ENCODE data around the gene XXYLT1.

XXYLT1 gene

DNA sequence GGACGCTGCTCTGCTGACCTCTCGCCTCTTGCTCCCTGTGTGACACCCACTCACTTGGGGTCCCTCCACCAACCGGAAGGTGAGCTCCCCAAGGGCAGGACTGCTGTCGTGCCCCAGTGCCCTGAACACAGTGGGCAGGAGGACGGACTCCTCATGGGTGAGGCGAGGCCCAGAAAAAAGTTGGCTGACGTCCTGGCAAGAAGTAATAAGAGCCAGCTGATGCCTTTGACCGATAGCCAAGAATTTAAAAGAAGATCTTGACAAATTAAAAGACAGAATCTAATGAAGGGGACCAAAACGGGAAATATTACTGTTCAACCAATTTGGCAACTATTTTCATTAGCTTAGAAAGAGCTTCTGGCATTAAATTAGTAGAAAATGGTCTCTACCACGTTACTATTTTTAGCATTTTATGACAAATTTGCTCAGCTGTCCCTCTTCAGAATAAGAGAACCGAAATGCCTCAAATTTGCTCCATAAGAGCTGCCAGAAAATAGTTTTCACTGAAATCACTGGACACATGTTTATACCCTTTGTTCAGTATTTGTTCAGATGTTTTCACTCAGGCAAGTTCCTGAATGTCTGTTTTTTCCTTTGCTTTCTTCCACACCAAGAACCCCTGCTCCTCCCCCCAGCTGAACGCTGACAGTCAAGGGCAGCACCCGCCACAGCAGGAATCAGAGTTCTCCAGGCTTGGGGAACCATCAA lies 60.5 kb downstream of the XXYLT1 start:
- TF ChIP-seq, protein P1, sequence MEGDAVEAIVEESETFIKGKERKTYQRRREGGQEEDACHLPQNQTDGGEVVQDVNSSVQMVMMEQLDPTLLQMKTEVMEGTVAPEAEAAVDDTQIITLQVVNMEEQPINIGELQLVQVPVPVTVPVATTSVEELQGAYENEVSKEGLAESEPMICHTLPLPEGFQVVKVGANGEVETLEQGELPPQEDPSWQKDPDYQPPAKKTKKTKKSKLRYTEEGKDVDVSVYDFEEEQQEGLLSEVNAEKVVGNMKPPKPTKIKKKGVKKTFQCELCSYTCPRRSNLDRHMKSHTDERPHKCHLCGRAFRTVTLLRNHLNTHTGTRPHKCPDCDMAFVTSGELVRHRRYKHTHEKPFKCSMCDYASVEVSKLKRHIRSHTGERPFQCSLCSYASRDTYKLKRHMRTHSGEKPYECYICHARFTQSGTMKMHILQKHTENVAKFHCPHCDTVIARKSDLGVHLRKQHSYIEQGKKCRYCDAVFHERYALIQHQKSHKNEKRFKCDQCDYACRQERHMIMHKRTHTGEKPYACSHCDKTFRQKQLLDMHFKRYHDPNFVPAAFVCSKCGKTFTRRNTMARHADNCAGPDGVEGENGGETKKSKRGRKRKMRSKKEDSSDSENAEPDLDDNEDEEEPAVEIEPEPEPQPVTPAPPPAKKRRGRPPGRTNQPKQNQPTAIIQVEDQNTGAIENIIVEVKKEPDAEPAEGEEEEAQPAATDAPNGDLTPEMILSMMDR (IDR thresholded peaks at IDR 0.05; ENCODE audit: insufficient read depth, low read depth, low read length, missing control alignments), result no peak
- H3K4me3 ChIP-seq (ENCODE audit: low read length), result no peak overlapping the region
- DNase-seq (ENCODE audit: low read depth), result no peak

DNA sequence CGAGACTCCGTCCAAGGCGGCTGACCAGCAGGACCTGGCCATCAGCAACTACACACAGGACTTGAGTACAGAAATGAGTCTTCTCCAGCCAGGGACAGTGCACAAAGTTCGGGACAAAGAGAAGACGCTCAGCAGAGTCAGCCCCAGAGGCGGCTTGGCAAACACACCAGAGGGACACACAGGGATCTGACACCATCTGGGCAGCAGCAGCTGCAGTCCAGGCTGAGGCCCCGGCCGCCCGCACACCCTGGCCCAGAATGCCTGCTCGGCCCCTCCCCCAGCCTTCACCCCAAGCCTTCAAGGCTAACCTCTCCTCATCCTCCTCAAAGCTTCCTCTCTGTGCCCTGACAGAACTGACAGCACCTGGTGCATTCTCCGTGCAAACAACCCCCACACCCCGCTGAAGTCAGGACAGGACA lies 61.1 kb downstream of the XXYLT1 start:
- no peak for DNase-seq (ENCODE audit: low read depth)
- H3K4me3 ChIP-seq (ENCODE audit: low read length), result no peak overlapping the region
- TF ChIP-seq, protein P1 (IDR thresholded peaks at IDR 0.05; ENCODE audit: insufficient read depth, low read depth, low read length, missing control alignments), result no peak

DNA sequence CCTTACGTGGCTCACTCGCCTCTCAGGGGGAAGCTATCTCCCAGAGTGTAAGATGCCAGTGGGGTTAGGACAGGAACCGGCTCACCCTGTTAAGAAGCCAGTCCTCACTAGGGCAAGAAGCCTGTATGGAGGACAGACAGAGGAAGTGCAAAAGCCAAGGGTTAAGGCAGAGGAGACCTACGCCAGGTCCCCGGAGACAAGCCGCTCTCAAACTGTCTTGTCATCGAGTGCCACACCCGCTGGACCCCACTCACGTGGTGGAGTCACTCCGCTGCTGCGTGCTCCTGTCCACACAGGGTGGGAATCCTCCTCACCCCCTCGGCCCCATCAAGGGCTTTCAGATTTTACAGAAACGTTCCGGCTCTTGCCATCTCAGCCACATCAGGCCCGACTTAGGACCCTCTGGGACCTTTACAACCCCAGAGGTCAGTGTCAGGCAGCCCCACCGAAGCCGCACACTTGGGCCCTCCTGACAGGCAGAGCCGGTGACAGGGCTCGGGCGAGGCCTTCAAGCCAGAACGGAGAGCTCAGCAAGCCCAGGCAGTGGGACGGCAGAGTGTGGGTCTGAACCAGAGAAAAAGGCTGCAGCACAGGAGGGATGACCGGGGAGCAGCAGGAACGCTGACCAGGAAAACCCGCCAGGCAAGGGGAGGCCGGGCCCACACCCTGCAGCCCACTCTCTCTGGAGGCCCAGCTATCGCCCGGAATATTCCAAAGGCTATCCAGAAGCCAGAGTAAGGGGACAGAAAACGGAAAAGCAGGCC lies 61.7 kb downstream of the XXYLT1 start:
- H3K4me3 ChIP-seq (ENCODE audit: low read length), result no peak overlapping the region
- DNase-seq (ENCODE audit: low read depth), result peak; percentile 27
- TF ChIP-seq, protein P1 (IDR thresholded peaks at IDR 0.05; ENCODE audit: insufficient read depth, low read depth, low read length, missing control alignments), result no peak

DNA sequence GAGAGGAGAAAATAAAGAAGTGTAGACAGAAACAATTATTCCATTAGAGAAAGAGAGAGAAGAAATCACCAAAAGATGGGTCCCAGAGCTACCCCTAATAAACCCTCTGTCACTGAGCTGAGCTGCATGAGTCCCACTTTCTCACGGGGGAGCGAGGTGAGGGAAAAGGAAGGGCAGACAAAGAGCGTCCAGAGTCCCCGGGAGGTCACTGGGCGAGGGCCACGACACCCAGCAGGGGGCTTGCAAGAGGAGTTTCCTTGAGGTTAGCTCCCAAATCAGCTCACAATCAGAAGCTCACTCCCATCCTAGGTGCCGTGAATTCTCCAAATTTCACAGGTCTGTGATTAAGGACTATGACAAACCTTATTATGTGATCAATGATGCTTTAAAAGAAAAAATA lies 62.3 kb downstream of the XXYLT1 start:
- no peak for DNase-seq (ENCODE audit: low read depth)
- no peak overlapping the region for H3K4me3 ChIP-seq (ENCODE audit: low read length)
- TF ChIP-seq, protein P1 (IDR thresholded peaks at IDR 0.05; ENCODE audit: insufficient read depth, low read depth, low read length, missing control alignments), result no peak

DNA sequence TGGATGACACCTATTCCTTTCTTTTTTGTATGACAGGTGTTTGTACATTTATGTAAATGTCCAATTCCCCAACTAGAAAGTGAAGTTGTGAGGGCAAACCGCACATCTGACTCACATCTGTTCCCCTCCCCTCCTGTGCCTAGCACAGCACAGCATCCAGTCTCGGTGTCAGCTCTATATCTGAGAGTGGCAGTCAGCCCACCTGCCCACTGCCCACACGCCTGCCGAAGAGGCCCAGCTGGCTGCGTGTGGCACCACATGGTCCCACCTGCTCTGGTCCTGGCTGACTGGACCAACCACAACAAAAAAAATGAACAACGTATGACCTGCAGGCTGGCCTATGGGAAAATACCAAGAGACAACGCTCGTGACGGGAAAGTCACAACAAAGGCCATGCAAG lies 62.8 kb downstream of the XXYLT1 start:
- no peak for DNase-seq (ENCODE audit: low read depth)
- H3K4me3 ChIP-seq (ENCODE audit: low read length), result no peak overlapping the region
- TF ChIP-seq, protein P1 (IDR thresholded peaks at IDR 0.05; ENCODE audit: insufficient read depth, low read depth, low read length, missing control alignments), result no peak

DNA sequence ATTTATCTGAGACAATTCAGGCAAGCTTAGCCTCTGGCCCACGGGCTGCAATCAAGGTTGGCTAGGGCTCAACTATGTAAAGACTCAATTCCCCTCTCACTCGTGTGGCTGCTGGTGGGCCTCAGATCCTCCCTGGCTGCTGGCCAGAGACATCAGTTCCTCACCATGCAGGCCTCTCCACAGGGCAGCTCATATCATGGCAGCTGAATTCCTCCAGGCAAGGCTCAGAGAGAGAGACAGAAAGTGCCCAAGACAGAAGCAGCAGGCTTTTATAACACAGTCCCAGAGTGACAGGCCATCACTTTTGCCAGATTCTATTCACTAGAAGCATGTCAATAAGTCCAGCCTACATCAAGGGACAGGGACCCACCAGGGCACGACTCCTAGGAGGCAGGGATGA lies 63.2 kb downstream of the XXYLT1 start:
- H3K4me3 ChIP-seq (ENCODE audit: low read length), result no peak overlapping the region
- TF ChIP-seq, protein P1 (IDR thresholded peaks at IDR 0.05; ENCODE audit: insufficient read depth, low read depth, low read length, missing control alignments), result no peak
- DNase-seq (ENCODE audit: low read depth), result no peak
